GM15510 (cell line): ENCODE results near the gene TLR4.

Experiments used
- POLR2A ChIP-seq: IDR thresholded peaks from 3 replicates; pipeline ENCODE4 v1.6.1; 2011; ENCODE audit warnings: borderline replicate concordance; ENCODE audit not compliant: insufficient read length; ENCODE audit errors: extremely low read depth

Gene TLR4

DNA sequence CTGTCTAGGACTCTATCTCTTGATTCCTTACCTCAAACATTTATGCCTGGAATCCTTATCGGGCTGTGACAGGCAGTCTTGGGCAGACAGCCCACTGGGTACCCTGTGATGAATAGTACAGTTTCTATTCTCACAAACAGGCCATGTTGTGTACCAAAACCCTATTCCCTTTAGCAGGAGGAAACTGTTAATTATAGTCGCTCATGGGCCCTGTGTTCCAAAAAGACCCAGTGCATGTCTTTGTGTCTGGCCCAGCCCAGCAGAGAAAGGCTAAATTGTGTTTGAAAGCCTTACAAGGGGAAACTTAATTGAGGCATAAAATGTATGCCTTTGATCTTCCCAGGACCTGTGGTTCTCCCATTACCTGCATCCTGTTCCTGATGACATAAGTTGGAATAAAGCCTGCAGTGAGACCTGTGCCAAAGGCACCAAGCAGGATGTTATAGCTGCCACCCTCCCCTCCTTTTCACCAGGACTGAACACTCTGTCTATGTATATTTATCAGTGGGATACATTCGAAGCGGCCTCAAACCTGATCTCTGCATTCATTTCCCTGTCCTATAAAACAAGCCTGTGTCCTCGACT lies 43.3 kb downstream of the TLR4 start:
- no peak for TF ChIP-seq POLR2A

DNA sequence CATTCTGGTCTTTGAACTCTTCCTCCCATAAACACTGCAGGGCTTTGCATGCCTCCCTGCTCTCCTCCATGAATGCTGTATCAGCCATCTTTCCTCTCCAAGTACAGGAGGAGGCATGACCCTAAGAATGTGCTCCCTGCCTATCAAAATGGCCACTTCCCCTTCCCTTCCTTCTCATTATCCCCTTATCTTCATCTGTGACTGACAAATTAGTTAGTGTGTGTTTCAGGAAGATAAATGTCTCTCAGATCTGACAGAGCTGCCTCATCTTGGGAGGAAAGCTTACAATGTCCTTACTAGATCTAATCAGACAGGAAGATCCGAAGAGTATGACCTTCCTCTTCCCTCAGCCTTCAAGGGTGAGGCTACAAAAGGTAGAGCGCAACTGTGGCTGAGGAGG lies 46.2 kb downstream of the TLR4 start:
- TF ChIP-seq POLR2A, result no peak

DNA sequence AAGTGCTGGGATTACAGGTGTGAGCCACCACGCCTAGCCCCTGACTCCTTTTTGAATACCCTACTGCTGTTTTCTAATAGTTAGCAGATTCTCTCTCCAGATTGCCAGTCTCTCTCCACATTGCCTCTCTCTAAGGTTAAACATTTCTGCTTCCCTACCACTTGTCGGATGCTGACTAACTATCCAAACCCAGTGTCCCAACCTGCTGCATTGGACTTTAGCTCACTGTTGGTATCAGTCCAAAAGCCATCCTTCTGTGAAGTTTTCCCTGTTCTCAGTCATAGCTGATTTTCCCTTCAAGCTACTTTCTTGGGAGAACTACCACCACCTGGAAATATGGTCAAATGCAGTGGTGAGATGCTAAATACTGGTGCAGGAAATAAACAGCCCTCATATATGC lies 48.7 kb downstream of the TLR4 start:
- no peak for TF ChIP-seq POLR2A

DNA sequence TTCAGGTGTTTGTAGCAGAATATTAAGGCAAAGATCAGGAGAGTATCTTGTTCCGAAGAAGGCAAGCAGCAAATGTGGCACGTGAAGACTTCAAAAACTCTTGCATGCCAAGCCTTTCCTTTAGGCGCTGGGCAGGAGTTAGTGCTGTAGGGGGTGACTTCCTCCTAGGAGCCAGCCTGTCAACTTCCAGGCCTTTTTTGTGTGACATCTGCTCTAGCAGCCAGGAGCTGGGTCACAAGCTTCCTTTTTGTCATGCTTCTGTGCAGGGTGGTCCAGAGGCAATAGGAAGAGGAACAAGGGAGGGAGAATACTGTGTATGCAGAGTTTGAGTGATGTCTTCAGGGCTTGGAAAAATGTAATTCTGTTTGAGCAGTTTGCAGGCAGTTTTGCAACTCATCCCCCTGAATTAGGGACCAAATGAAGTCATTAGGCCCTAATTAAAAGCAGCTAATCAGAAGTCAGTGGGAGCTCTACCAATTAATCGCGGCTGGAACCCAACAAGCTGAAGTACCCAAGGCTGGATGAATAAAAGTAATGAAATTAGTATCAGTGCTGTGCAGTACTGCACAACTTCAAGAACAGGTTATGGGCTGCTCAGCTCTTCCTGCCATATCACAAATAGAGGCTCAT lies 53.5 kb downstream of the TLR4 start:
- no peak for TF ChIP-seq POLR2A

DNA sequence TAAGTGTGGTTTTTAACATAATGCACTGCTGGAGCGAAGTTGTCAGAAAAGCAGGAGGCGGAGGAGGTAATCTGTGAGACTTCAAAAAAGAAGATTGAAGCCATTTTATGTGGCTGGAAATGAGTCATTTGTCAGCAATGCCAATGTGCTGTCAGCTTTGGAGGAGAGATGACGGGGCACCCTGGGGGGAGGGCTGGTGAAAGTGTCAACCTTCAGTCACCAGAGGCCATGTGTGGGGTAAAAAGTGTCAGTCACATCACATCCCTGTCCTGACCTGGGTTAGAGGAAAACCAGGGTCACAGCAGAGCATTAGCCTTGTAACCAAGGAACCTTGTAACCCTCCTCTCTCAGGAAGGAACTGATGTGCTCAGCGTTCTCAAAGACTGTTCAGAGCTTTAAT lies 59.1 kb downstream of the TLR4 start:
- TF ChIP-seq POLR2A, result no peak

DNA sequence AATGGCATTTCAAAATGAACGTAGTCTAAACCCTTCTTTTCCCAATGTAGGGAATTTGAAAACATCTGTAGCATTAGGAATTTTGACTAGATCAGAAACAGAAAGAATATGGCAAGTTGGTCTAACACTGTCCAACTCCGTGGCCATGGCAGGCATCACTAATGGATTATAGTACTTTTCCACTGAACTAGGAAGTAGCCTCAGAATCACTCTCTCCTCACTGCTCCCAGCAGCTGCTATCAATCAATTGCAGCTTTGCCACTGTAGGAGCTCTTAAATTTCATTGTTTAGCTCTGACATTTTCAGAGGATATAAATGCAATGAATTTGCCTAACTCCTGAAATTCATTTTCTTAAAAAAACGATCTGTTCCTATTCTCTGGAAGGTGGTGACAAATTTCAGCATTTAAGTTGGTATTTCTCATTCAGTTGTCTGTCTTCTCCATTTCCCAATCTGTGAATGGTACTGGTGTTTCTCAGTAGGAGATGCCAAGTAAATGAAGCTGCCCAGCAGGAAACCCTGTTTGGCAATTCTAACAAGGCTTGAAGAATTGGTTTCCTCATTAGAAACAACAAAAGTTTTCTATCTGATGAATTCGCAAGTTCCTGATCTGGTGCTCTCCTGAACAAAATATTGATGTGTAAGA lies 64.7 kb downstream of the TLR4 start:
- TF ChIP-seq POLR2A, result no peak

DNA sequence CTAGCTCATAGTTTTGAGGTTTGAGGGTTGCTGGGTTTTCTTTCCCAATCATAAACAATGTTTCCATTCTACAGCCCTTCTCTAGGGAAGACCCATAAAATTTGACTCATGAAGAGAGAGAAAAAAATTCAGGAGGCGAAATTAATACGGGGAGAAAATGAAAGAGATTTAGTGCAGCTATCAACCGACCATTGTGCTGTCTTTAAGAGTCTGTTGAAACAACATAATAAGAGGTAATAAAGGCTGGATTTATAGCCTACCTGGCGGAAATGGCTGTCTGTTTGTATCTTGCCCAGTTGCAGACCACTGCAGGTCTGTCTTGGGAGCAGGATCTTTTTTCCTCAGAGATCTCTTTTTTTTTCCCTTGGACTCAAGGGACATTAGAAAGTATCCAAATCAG lies 66.9 kb downstream of the TLR4 start:
- TF ChIP-seq POLR2A, result no peak

DNA sequence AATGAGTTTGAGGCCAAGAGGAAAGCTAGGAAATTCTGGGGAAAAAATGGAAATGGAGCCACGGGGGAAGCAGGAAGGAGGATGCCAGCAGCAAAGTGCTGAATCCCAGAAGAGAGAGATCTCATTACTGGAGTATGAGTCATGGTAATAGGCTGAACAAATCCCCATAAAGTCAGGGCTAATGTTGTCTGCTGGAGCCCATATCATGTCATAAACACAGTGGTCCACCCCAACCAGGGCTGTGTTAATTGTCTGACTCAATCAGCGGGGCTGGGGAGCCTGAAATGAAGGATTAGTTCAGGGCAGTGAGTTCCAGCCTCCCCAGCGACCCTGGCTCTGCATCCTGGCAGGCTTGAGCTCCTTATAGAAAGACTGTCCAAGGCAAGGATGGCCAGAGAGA lies 68.8 kb downstream of the TLR4 start:
- TF ChIP-seq POLR2A, result no peak
